Ovary (tissue), 3 donors: ENCODE measurements around the gene SLX1B.
"Not testable (repeated sequence)": the region's sequence is repeated elsewhere in the genome, so short reads cannot be mapped to it uniquely, and the experiment has no call there.

Source experiments
- EP300 ChIP-seq: sonication (generic); formaldehyde crosslinking; IDR thresholded peaks from one replicate; pipeline ENCODE4 v1.6.1; 2017; ENCODE audit warnings: antibody characterized with exemption
- POLR2A ChIP-seq: fragments of 450-650 bp; IDR thresholded peaks from one replicate; pipeline ENCODE4 v1.6.1; 2017; ENCODE audit warnings: antibody characterized with exemption, mild to moderate bottlenecking, moderate library complexity
- TF ChIP-seq, protein P1 (sequence below), 3 donors: fragments of 450-650 bp in 2 of 3; fragments of 200-600 bp in 1 of 3; IDR thresholded peaks; one replicate each; pipeline versions ENCODE4 v1.5.1 to v1.8.0; 2016 to 2022; ENCODE audit warnings: antibody characterized with exemption in 3 of 3, mild to moderate bottlenecking in 1 of 3
- donor health status: DM: no; HTN: no; CAD: no.

DNA sequence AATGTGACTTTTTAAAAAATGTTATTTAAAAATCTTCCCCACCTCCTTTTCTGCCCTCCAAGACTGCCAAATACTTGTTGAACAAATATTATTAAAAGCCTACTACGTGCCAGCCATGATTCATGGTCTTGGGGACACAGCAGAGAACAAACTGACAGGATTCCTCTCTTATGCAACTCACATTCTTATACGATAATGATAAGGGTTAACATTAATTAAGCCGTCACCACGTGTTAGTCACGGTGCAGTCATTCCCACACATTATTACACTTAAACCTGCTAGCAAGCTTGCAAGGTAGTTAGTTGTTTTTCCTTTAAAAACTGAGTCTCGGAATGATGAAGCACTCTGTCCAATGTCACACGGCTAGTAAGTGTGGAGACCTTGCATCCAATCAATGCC lies 49.1 kb upstream of the SLX1B start:
- TF ChIP-seq POLR2A, EP300: not testable (repeated sequence)
- TF ChIP-seq, protein P1, sequence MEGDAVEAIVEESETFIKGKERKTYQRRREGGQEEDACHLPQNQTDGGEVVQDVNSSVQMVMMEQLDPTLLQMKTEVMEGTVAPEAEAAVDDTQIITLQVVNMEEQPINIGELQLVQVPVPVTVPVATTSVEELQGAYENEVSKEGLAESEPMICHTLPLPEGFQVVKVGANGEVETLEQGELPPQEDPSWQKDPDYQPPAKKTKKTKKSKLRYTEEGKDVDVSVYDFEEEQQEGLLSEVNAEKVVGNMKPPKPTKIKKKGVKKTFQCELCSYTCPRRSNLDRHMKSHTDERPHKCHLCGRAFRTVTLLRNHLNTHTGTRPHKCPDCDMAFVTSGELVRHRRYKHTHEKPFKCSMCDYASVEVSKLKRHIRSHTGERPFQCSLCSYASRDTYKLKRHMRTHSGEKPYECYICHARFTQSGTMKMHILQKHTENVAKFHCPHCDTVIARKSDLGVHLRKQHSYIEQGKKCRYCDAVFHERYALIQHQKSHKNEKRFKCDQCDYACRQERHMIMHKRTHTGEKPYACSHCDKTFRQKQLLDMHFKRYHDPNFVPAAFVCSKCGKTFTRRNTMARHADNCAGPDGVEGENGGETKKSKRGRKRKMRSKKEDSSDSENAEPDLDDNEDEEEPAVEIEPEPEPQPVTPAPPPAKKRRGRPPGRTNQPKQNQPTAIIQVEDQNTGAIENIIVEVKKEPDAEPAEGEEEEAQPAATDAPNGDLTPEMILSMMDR (IDR thresholded peaks at IDR 0.05), result not testable (repeated sequence)
